PC-9 (cell line): ENCODE results near the gene GPR78. TPM values are rescaled to one million over a fixed set of nuclear protein-coding genes. Genes with fewer than 3 reads are reported as not detected.

Source experiments
- BruUV-seq: library from RNA; stranded (reverse); fragments of 400-500 nt; replicated peaks from 2 replicates; lab custom pipeline; 2021; lab: Mats Ljungman, UMichigan
- CTCF ChIA-PET: fragments of 300-600 bp; sonication (Branson Sonifier 250); formaldehyde crosslinking; loops from one replicate; lab custom pipeline; 2022; ENCODE audit warnings: antibody characterized with exemption; lab: Charles Lee
- POLR2A ChIA-PET: fragments of 300-600 bp; sonication (Branson Sonifier 250); formaldehyde crosslinking; loops from one replicate; lab custom pipeline; 2022; ENCODE audit warnings: antibody characterized with exemption; ENCODE audit not compliant: unreplicated experiment; lab: Charles Lee
- DNase-seq, 2 experiments: peaks; one replicate each; pipeline versions ENCODE4 v3.0.0 to v3.0.0-alpha.2; 2015 to 2022; ENCODE audit warnings: mixed read lengths in 1 of 2
- H2AFZ ChIP-seq: fragments of 200-600 bp; sonication (generic); 2 replicates; pipeline ENCODE4 v1.8.1; 2017; ENCODE audit warnings: antibody characterized with exemption
- H3F3A ChIP-seq: fragments of 200-600 bp; sonication (generic); 2 replicates; pipeline ENCODE4 v1.8.1; 2017; ENCODE audit warnings: antibody characterized with exemption, mild to moderate bottlenecking, low read depth; ENCODE audit not compliant: insufficient read depth
- H3K27ac ChIP-seq: fragments of 200-600 bp; sonication (generic); 2 replicates; pipeline ENCODE4 v1.6.1; 2016; ENCODE audit warnings: mixed run types
- H3K27me3 ChIP-seq: fragments of 200-600 bp; sonication (generic); 2 replicates; pipeline ENCODE4 v1.6.1; 2016; ENCODE audit warnings: low read depth, mixed run types; ENCODE audit not compliant: insufficient read depth
- H3K36me3 ChIP-seq: fragments of 200-600 bp; sonication (generic); 2 replicates; pipeline ENCODE4 v1.6.1; 2016; ENCODE audit warnings: low read depth, mixed run types
- H3K4me1 ChIP-seq: fragments of 200-600 bp; sonication (generic); replicated peaks from 2 replicates; pipeline ENCODE4 v1.6.1; 2016; ENCODE audit warnings: mixed run types; ENCODE audit not compliant: insufficient read depth
- H3K4me2 ChIP-seq: fragments of 200-600 bp; sonication (generic); 2 replicates; pipeline ENCODE4 v1.6.1; 2017; ENCODE audit warnings: mixed run types
- H3K4me3 ChIP-seq: fragments of 200-600 bp; sonication (generic); 2 replicates; pipeline ENCODE4 v1.6.1; 2016; ENCODE audit warnings: mixed run types
- H3K79me2 ChIP-seq: fragments of 200-600 bp; sonication (generic); 2 replicates; pipeline ENCODE4 v1.6.1; 2017; ENCODE audit warnings: low read depth, mixed run types
- H3K9me2 ChIP-seq: fragments of 200-600 bp; sonication (generic); 2 replicates; pipeline ENCODE4 v1.8.1; 2017; ENCODE audit warnings: mild to moderate bottlenecking; ENCODE audit not compliant: insufficient read depth
- H3K9me3 ChIP-seq: fragments of 200-600 bp; sonication (generic); 2 replicates; pipeline ENCODE4 v1.8.1; 2016; ENCODE audit warnings: low read depth; ENCODE audit not compliant: insufficient read depth
- H4K20me1 ChIP-seq: fragments of 200-600 bp; sonication (generic); 2 replicates; pipeline ENCODE4 v1.8.1; 2017; ENCODE audit not compliant: insufficient read depth
- CTCF ChIP-seq: fragments of 200-600 bp; sonication (generic); conservative IDR thresholded peaks from 2 replicates; pipeline ENCODE4 v1.6.1; 2017; ENCODE audit warnings: mixed run types, antibody characterized with exemption, mild to moderate bottlenecking, moderate library complexity
- EZH2 ChIP-seq: fragments of 200-600 bp; sonication (generic); IDR thresholded peaks from 2 replicates; pipeline ENCODE4 v1.8.0; 2017; ENCODE audit warnings: antibody characterized with exemption, low read depth
- intact Hi-C: fragments of 100-400 bp; cut with micrococcal nuclease; formaldehyde crosslinking; loops from one replicate; pipeline ENCODE4 v1.10.0; 2022; ENCODE audit not compliant: unreplicated experiment
- total RNA-seq: library from RNA; stranded (reverse); gene quantifications from 2 replicates; pipeline ENCODE4 v1.2.3, GENCODE V29; 2021

The GPR78 gene
- total RNA-seq, 1 experiment from 2014 or later: 56.6 TPM

- intact Hi-C loops: loop anchor here (2.0 to 10.0 kb wide), 2 partner anchors 57 to 351 kb away; no protein-coding TSS in a partner anchor
- CTCF ChIA-PET: interaction anchor here (0.6 to 0.7 kb wide), 2 partner anchors 35 to 123 kb away, joined by 3 read pairs; no protein-coding TSS in a partner anchor
- H3K4me2 ChIP-seq: no peak overlapping the region
- no peaks in the 10 kb centered on the region for H3K9me3 ChIP-seq
- H3K9me2 ChIP-seq: no peaks in the 10 kb centered on the region
- TF ChIP-seq EZH2 (no peak), CTCF (no peak)
- DNase-seq: no peak
- H3K27me3 ChIP-seq: no peaks in the 10 kb centered on the region
- POLR2A ChIA-PET: no interaction called here
- peaks cover 16% of the 10 kb centered on the region; the same call in 1 of the 2 replicates for H3K4me1 ChIP-seq
- peaks cover 8% of the 10 kb centered on the region; the same call in 1 of the 2 replicates for H3F3A ChIP-seq
- no peaks in the 10 kb centered on the region for H3K79me2 ChIP-seq
- H2AFZ ChIP-seq: no peak overlapping the region
- no TSS peak for BruUV-seq
- no peak overlapping the region for H3K4me3 ChIP-seq
- no peaks in the 10 kb centered on the region for H4K20me1 ChIP-seq
- no peaks in the 10 kb centered on the region for H3K36me3 ChIP-seq
- H3K27ac ChIP-seq: no peak overlapping the region
These were observed 15.3 kb downstream of the GPR78 start for GRCh38 chr4:8595237-8596087.

- no peak for DNase-seq
- Histone ChIP-seq H3K4me3 (no peak overlapping the region), H3F3A (peaks cover 8% of the 10 kb centered on the region; the same call in 1 of the 2 replicates), H2AFZ (no peak overlapping the region), H3K27me3 (no peaks in the 10 kb centered on the region), H3K36me3 (no peaks in the 10 kb centered on the region), H3K27ac (no peak overlapping the region), H3K79me2 (no peaks in the 10 kb centered on the region), H3K4me1 (peaks cover 16% of the 10 kb centered on the region; the same call in 1 of the 2 replicates), H3K9me3 (no peaks in the 10 kb centered on the region), H3K4me2 (no peak overlapping the region), H3K9me2 (no peaks in the 10 kb centered on the region), H4K20me1 (no peaks in the 10 kb centered on the region)
- intact Hi-C loops: loop anchor here (10.0 kb wide), 1 partner anchor 352 kb away; no protein-coding TSS in a partner anchor
- TF ChIP-seq CTCF (no peak), EZH2 (no peak)
- BruUV-seq: no TSS peak
- ChIA-PET POLR2A (interaction anchor here (0.6 kb wide), 1 partner anchor 41 kb away, joined by 13 read pairs; no protein-coding TSS in a partner anchor), CTCF (no interaction called here)
These were observed 16.7 kb downstream of the GPR78 start for GRCh38 chr4:8596891-8597290.

GRCh38 chr4:8597319-8597718 is 17.1 kb downstream of the GPR78 start:
- no peaks in the 10 kb centered on the region for H3K9me2 ChIP-seq
- peaks cover 8% of the 10 kb centered on the region; the same call in 1 of the 2 replicates for H3F3A ChIP-seq
- H4K20me1 ChIP-seq: no peaks in the 10 kb centered on the region
- H3K36me3 ChIP-seq: no peaks in the 10 kb centered on the region
- H3K79me2 ChIP-seq: no peaks in the 10 kb centered on the region
- DNase-seq: no peak
- H3K27me3 ChIP-seq: no peaks in the 10 kb centered on the region
- H3K9me3 ChIP-seq: no peaks in the 10 kb centered on the region
- ChIA-PET POLR2A (no interaction called here), CTCF (no interaction called here)
- intact Hi-C loops: loop anchor here (10.0 kb wide), 1 partner anchor 353 kb away; no protein-coding TSS in a partner anchor
- no peak overlapping the region for H3K4me3 ChIP-seq
- H2AFZ ChIP-seq: no peak overlapping the region
- no TSS peak for BruUV-seq
- no peak overlapping the region for H3K27ac ChIP-seq
- peaks cover 16% of the 10 kb centered on the region; the same call in 1 of the 2 replicates for H3K4me1 ChIP-seq
- no peak overlapping the region for H3K4me2 ChIP-seq
- no peak for TF ChIP-seq CTCF
- TF ChIP-seq EZH2: no peak
